GM12865 (cell line): ENCODE data around the gene MAPK1IP1L.
"Not testable (repeated sequence)": the region's sequence is repeated elsewhere in the genome, so short reads cannot be mapped to it uniquely, and the experiment has no call there.

ENCODE experiments used
- DNase-seq: peaks from one replicate; pipeline ENCODE4 v3.0.0; 2010; ENCODE audit warnings: low read depth
- H3K4me3 ChIP-seq: 2 replicates; pipeline ENCODE4 v1.5.1; 2011; ENCODE audit warnings: mild to moderate bottlenecking, low read depth, low read length, control low read depth
- TF ChIP-seq, protein P1 (sequence below): IDR thresholded peaks from 2 replicates; pipeline ENCODE4 v1.5.1; 2011; ENCODE audit warnings: low read length, control low read depth, low read depth, inconsistent platforms; ENCODE audit not compliant: insufficient read depth; ENCODE audit errors: missing control alignments

MAPK1IP1L gene

DNA sequence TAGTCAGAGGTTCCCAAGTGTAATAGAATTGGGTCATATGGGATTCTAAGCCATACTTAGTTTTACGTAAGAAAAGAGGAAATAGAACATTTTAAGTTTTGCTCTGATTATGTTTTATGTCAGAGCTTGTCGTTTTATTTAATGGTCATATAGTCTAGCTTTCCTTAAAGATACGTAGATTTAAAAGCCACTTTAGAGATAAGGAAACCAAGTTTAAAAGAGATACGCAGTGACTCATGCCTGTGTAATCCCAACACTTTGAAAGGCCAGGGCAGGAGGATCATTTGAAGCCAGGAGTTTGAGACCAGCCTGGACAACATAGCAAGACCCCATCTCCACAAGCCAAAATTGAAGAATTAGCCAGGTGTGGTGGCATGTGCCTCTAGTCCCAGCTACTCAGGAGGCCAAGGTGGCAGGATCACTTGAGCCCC, 19.5 kb downstream of the MAPK1IP1L start:
- TF ChIP-seq, protein P1, sequence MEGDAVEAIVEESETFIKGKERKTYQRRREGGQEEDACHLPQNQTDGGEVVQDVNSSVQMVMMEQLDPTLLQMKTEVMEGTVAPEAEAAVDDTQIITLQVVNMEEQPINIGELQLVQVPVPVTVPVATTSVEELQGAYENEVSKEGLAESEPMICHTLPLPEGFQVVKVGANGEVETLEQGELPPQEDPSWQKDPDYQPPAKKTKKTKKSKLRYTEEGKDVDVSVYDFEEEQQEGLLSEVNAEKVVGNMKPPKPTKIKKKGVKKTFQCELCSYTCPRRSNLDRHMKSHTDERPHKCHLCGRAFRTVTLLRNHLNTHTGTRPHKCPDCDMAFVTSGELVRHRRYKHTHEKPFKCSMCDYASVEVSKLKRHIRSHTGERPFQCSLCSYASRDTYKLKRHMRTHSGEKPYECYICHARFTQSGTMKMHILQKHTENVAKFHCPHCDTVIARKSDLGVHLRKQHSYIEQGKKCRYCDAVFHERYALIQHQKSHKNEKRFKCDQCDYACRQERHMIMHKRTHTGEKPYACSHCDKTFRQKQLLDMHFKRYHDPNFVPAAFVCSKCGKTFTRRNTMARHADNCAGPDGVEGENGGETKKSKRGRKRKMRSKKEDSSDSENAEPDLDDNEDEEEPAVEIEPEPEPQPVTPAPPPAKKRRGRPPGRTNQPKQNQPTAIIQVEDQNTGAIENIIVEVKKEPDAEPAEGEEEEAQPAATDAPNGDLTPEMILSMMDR: no peak
- no peak for DNase-seq
- H3K4me3 ChIP-seq: no peak overlapping the region

DNA sequence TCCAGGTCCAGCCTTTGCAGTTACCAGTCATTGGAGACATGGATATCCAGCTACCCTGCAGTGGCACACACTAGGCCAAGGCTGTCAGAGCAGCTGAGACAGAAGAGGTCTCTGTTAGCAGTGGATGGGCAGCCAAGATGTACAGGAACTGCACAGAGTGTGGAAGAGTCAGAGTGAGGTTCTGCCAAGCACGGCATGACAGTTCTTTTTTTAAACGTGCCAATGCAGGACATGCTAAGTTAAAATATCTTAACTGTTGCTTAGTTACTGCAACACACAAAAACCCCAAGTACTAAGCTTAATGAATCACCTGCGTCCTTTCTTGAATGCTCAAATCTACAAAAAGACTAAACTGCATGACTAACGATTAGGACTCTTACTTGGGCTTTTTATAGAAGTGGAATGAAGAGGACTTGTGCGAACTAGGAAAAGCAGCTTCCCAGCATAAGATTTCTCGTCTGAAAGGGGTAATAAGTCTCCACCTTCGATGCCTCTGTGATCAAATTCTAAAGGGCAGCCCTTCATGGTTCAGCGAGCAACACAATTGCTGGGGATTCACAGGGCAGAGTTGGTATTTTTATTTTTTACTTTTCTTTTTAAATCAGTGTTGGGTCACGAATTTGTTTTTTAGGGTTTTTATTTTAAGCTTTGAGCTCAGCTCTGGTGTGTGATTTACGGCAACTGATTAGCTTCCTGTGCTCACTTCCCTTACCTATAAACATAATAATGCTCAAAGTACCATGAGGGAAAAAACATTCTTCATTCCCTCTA, 20.6 kb downstream of the MAPK1IP1L start:
- peak; percentile 77 for DNase-seq
- TF ChIP-seq, protein P1: no peak
- H3K4me3 ChIP-seq: peak overlapping the region; percentile 46

DNA sequence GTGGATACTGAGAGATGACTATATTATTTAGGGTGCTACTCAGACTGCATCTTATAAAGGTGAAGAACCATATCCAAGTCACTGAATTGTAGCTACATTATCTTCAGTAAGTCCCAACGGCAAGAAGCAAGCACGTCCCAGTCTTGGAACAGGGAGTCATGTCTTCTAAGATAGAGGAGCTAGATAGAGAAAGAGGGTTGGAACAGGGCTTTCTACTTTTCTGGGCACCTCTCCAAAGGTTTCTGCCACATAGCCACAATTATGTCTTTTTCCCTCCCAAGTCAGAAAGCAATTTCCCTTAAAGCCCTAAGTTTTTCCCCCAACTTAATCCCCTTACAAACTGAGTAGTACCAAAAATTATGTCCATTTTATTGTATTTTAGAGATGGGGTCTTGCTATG, 22.4 kb downstream of the MAPK1IP1L start:
- H3K4me3 ChIP-seq: no peak overlapping the region; the same call in 1 of the 2 replicates
- DNase-seq: no peak
- TF ChIP-seq, protein P1: no peak

DNA sequence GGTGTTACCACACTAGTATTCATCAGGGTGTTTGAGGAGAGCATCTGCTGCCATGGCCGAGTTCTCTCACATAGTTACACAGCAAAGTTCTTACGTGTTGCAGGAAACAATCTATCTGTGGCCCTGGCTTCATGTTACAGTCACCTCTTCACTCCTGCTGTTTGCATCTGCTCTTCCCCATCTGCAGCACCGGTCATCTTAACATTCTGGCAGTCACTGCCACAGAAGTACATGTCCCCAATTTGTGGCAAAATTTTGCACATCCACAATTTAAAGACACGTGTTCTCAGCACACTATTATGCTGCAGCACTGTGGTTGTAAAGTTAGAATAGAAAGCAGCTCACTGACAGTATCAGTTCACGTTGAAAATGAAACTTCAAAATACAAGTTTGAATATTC, 23.2 kb downstream of the MAPK1IP1L start:
- H3K4me3 ChIP-seq: peak overlapping the region; percentile 22
- peak; percentile 82 for DNase-seq
- TF ChIP-seq, protein P1: no peak

DNA sequence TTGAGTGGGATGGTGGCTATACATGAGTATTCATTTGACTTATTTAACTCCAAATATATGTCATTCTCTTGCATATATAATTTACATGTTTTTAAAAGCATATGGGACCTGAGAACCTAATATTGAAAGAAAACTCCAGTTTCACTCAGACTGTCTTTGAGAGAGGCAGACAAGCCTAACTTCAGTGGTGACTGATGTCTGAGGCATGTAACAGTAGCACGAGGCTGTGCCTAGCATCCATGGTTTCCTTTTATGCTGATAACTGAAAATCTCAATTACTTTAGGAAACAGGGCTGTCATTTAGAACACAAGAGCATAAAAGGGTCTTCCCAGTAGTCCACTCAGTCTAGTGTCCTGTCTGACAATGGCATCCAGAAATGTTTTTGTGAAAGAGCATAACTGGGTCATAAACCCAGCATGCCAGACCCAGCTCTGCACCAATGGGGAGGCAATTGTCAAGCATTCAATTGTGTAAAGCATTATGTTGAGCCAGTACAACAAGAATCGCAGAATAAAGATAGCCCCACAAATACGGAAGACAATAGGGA, 24.3 kb downstream of the MAPK1IP1L start:
- DNase-seq: peak; percentile 55
- TF ChIP-seq, protein P1: no peak
- H3K4me3 ChIP-seq: peak overlapping the region; percentile 22

DNA sequence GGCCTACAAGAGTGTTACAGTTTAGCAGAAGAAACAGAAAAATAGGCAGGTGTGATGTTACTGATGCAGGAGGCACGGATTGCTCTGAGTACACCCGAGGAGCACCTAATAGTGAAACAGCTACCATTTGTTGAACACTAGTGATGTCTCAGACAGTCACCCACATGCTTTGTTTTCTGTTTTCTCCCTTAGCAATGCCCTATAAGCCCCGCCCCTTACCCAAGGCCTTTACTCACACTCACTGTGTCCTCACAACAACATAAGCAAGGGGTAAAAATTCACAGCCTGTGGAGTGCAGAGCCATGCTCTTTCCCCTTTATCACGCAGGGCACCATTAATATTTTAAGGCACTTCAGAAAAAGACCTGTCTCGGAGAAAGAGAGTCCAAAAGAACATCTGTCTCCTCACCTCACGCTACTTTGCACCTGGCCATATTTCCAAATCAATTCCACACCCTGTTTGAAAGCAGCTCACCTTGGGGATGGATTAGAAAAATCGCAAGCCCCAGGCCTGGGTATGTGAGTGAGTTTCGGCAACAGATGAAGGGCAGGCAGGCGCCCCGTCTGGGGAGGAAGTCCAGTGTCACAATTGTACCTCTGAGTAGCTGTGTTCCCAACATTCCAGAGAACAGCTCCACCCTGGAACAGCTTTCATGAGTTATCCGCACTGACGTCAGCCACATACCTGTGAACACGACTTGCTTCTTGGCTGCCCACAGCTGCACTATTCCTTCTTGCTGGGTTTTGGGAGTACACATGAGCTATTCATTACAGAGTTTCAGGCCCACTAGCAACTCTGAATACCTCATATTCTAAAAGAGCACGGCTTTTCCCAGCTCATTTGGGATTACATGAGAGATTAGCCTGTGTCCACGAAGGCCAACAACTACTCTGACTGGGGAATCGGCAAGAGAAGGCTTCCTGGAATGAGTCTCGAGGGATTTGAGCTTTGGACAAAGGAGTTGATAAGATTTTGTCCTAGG, 26.0 kb downstream of the MAPK1IP1L start:
- no peak overlapping the region for H3K4me3 ChIP-seq
- peak; percentile 71 for DNase-seq
- TF ChIP-seq, protein P1: no peak

DNA sequence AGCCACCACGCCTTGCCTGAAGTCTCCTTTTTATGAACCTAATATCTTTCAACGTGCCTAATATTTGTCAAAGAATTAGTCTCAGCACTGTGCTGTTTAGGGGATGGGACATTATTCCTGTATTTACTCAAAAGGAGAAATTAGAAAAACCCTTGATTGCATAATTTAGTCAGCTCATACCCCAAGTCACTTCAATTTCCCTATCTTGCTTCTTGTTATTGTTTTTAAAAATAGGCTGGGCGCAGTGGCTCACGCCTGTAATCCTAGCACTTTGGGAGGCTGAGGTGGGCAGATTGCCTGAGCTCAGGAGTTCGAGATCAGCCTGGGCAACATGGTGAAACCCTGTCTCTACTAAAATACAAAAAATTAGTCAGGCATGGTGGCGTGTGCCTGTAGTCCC, 28.5 kb downstream of the MAPK1IP1L start:
- H3K4me3 ChIP-seq, DNase-seq: not testable (repeated sequence)
